Keratinocyte (primary cell): ENCODE results near the gene TOX2.

ENCODE experiments used
- EZH2 ChIP-seq: IDR thresholded peaks from one replicate; pipeline ENCODE4 v1.6.1; 2012; ENCODE audit warnings: inconsistent platforms, mild to moderate bottlenecking, low read length, moderate library complexity
- TF ChIP-seq, protein P1 (sequence below), 3 experiments: IDR thresholded peaks in 1 of 3; conservative IDR thresholded peaks in 1 of 3; optimal IDR thresholded peaks in 1 of 3; 2 replicates in 2 of 3; 3 replicates in 1 of 3; pipeline versions ENCODE3 to v1.5.1; 2011; ENCODE audit warnings: low read length in 3 of 3, mild to moderate bottlenecking in 3 of 3, moderate library complexity in 2 of 3, control low read depth in 1 of 3, inconsistent platforms in 1 of 3; ENCODE audit not compliant: insufficient read depth in 2 of 3; ENCODE audit errors: extremely low read depth in 1 of 3

DNA sequence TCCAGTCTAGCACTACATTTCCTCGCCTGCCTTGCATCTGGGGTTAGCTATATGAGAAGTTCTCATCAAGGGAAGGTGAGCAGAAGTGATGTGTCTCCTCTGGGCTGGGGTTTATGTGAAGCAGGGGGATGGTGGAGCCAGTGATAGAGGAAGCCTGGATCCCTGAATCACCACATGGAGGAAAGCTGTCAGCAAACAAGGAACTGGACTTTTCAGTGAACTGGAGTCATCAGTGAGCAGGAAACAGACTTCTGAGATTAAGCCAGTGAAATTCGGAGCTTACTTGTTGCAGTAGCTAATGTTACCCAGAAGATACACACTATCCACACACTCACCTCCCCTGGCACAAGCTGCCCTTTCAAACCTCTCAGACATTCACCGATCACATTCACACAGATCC, 13.4 kb upstream of the TOX2 start:
- TF ChIP-seq, protein P1, sequence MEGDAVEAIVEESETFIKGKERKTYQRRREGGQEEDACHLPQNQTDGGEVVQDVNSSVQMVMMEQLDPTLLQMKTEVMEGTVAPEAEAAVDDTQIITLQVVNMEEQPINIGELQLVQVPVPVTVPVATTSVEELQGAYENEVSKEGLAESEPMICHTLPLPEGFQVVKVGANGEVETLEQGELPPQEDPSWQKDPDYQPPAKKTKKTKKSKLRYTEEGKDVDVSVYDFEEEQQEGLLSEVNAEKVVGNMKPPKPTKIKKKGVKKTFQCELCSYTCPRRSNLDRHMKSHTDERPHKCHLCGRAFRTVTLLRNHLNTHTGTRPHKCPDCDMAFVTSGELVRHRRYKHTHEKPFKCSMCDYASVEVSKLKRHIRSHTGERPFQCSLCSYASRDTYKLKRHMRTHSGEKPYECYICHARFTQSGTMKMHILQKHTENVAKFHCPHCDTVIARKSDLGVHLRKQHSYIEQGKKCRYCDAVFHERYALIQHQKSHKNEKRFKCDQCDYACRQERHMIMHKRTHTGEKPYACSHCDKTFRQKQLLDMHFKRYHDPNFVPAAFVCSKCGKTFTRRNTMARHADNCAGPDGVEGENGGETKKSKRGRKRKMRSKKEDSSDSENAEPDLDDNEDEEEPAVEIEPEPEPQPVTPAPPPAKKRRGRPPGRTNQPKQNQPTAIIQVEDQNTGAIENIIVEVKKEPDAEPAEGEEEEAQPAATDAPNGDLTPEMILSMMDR (optimal IDR thresholded peaks at IDR 0.05 in 1 of 3, IDR thresholded peaks at IDR 0.05 in 1 of 3, conservative IDR thresholded peaks at IDR 0.05 in 1 of 3; ENCODE audit: extremely low read depth in 1 of 3, insufficient read depth in 2 of 3, low read length in 3 of 3): no peak
- no peak for TF ChIP-seq EZH2
